ENCODE data around the gene KCNQ1. TPM values are rescaled to one million over a fixed set of nuclear protein-coding genes. Genes with fewer than 3 reads are reported as not detected.

The KCNQ1 gene
- total RNA-seq, 6 donors from 2014 or later = 18.0 to 45.4 (median 32.7) TPM

DNA sequence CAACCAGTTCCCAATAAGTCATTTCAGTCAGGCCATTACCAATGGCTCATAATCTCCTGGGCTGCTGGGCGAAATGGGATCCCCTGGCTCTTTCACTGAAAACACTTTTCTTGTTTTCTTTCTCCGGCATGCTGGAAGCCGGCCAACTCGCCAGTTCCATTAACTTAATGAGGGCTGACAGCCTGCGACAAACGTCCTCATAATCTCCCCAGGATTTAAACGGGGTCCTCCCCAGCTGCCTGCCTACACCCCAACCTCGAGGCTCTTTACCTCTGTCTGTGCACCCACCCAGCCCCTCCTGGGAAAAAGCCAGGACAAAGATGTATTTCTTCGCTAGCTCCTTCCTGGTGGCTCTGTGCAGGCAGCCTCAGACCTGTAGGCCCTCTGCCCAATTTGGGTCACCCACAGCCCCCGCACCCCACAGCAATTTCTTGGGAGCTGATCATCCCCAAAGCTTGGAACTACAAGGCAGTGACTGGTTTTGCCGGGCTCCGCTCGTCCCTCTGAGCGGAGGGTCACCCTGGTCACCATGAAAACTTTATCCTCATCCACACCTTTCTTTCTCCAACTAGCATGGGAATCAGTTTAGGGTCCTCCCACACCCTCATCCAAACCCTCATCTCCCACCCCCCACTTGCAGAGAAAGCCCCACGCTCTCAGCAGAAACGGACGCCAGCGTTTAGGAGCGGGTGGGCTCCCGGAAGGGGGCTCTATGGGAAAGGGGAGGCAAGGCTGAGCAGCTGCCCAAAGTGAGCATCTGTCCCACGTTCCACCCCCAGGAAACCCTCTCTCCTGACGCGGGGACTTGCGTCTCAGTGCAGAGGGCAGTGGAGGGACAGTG, 306.1 kb downstream of the KCNQ1 start:
- H3K4me3 ChIP-seq = no peak overlapping the region
- H3K27ac ChIP-seq = no peak overlapping the region
- H3K27me3 ChIP-seq = no peaks in the 10 kb centered on the region
- H3K4me1 ChIP-seq = no peaks in the 10 kb centered on the region
- ATAC-seq (ENCODE audit: low FRiP score in 2 of 2) (no peak), DNase-seq (no peak)
- WGBS, 2 donors = 79 to 83% methylated on average over 19 to 24 of the region's 24 CpGs
- no peaks in the 10 kb centered on the region for H3K36me3 ChIP-seq
- H3K9me3 ChIP-seq = no peaks in the 10 kb centered on the region
- TF ChIP-seq POLR2A (IDR thresholded peaks at IDR 0.05) = no peak
- no peak for TF ChIP-seq CTCF (IDR thresholded peaks at IDR 0.05)
- no peak for TF ChIP-seq POLR2AphosphoS5 (IDR thresholded peaks at IDR 0.05)
- TF ChIP-seq EP300 (IDR thresholded peaks at IDR 0.05) = no peak

- H3K4me1 ChIP-seq = no peaks in the 10 kb centered on the region
- DNase-seq (peak in 1 of 2 donors; percentile 49), ATAC-seq (ENCODE audit: low FRiP score in 2 of 2) (no peak)
- WGBS, 2 donors = 95 to 96% methylated on average over 24 of the region's 24 CpGs
- no peaks in the 10 kb centered on the region for H3K9me3 ChIP-seq
- TF ChIP-seq POLR2A (IDR thresholded peaks at IDR 0.05) = no peak
- no peak for TF ChIP-seq EP300 (IDR thresholded peaks at IDR 0.05)
- no peak for TF ChIP-seq POLR2AphosphoS5 (IDR thresholded peaks at IDR 0.05)
- no peak for TF ChIP-seq CTCF (IDR thresholded peaks at IDR 0.05)
- H3K27ac ChIP-seq = no peak overlapping the region
- no peaks in the 10 kb centered on the region for H3K36me3 ChIP-seq
- H3K27me3 ChIP-seq = no peaks in the 10 kb centered on the region
- H3K4me3 ChIP-seq = no peak overlapping the region
Observed at GRCh38 chr11:2751523-2752203, 306.9 kb downstream of the KCNQ1 start.

DNA sequence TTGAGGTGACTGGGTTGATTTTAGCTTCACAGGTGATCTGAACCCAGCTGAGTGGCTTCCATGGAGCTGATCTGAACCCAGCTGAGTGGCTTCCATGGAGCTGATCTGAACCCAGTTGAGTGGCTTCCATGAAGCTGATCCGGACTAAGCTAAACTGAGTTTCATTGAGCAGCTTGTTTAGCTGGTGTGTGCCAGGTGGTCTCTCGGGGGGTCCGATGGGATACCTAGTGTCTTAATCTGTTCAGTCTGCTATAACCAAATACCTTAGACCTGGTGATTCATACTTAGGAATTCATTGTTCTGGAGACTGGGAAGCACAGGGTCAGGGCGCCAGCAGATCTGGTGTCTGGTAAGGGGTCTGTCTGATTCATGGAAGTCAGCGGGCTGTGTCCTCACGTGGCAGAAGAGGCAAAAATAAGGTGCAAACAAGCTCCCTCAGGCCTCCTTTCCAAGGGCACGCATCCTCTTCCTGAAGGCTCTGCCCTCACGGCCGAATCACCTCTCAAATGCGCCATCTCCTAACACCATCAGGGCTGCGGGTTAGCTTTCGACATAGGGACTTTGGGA, 307.5 kb downstream of the KCNQ1 start:
- H3K27me3 ChIP-seq = no peaks in the 10 kb centered on the region
- no peaks in the 10 kb centered on the region for H3K36me3 ChIP-seq
- no peak overlapping the region for H3K4me3 ChIP-seq
- TF ChIP-seq POLR2A (IDR thresholded peaks at IDR 0.05) = no peak
- no peak for TF ChIP-seq CTCF (IDR thresholded peaks at IDR 0.05)
- no peak for TF ChIP-seq POLR2AphosphoS5 (IDR thresholded peaks at IDR 0.05)
- no peak for TF ChIP-seq EP300 (IDR thresholded peaks at IDR 0.05)
- no peaks in the 10 kb centered on the region for H3K9me3 ChIP-seq
- DNase-seq (no peak), ATAC-seq (ENCODE audit: low FRiP score in 2 of 2) (no peak)
- no peaks in the 10 kb centered on the region for H3K4me1 ChIP-seq
- no peak overlapping the region for H3K27ac ChIP-seq
- WGBS, 2 donors = 89 to 94% methylated on average over 9 to 12 of the region's 12 CpGs

DNA sequence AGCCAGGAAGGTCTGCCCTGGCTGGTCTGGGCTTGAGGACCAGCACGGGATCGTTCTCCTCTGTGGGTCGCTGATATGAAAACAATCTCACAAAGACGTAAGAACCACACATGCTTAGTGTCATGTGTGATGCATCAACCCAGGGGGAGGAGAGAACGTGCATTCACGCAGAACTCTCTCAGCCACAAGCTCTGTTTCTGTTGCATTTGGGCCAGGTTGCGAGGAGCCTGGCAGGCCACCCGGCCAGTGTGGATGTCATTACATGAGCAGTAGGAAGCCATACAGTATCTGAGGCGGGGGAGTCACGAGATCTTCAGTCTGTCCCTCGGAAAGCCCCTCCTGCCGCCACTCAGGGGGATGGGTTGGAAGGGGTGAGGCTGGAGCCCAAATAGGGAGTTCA, 308.1 kb downstream of the KCNQ1 start:
- Histone ChIP-seq H3K9me3 (no peaks in the 10 kb centered on the region), H3K4me1 (no peaks in the 10 kb centered on the region), H3K36me3 (no peaks in the 10 kb centered on the region), H3K27me3 (no peaks in the 10 kb centered on the region), H3K27ac (no peak overlapping the region), H3K4me3 (no peak overlapping the region)
- DNase-seq = no peak
- no peak for ATAC-seq (ENCODE audit: low FRiP score in 2 of 2)
- TF ChIP-seq POLR2AphosphoS5 (IDR thresholded peaks at IDR 0.05) (no peak), EP300 (IDR thresholded peaks at IDR 0.05) (no peak), CTCF (IDR thresholded peaks at IDR 0.05) (no peak), POLR2A (IDR thresholded peaks at IDR 0.05) (no peak)
- WGBS, 2 donors = 86 to 90% methylated on average over 5 to 12 of the region's 12 CpGs

All from upper lobe of left lung (tissue), 6 donors.